Measurements from ENCODE around the gene CAPN1.

The CAPN1 gene

GRCh38 chr11:65194564-65194963 lies 12.8 kb downstream of the CAPN1 start:
- DNase-seq (ENCODE audit: low read depth in 2 of 2): no peak

GRCh38 chr11:65204143-65204542 lies 22.4 kb downstream of the CAPN1 start:
- DNase-seq (ENCODE audit: low read depth in 2 of 2): no peak

- DNase-seq (ENCODE audit: low read depth in 2 of 2): peak; percentile 31 to 35
Measured at GRCh38 chr11:65204646-65205601, 23.2 kb downstream of the CAPN1 start.

GRCh38 chr11:65205602-65205967 lies 23.9 kb downstream of the CAPN1 start:
- no peak for DNase-seq (ENCODE audit: low read depth in 2 of 2)

- DNase-seq (ENCODE audit: low read depth in 2 of 2): no peak
Measured at GRCh38 chr11:65206441-65206841, 24.7 kb downstream of the CAPN1 start.

- no peak for DNase-seq (ENCODE audit: low read depth in 2 of 2)
Measured at GRCh38 chr11:65206901-65207300, 25.2 kb downstream of the CAPN1 start.

- DNase-seq (ENCODE audit: low read depth in 2 of 2): no peak
Measured at GRCh38 chr11:65207918-65208784, 26.4 kb downstream of the CAPN1 start.

GRCh38 chr11:65208785-65209710 lies 27.3 kb downstream of the CAPN1 start:
- DNase-seq (ENCODE audit: low read depth in 2 of 2): no peak

GRCh38 chr11:65209711-65210360 lies 28.1 kb downstream of the CAPN1 start:
- no peak for DNase-seq (ENCODE audit: low read depth in 2 of 2)

- no peak for DNase-seq (ENCODE audit: low read depth in 2 of 2)
Measured at GRCh38 chr11:65210361-65210731, 28.6 kb downstream of the CAPN1 start.

GRCh38 chr11:65210748-65211147 lies 29.0 kb downstream of the CAPN1 start:
- DNase-seq (ENCODE audit: low read depth in 2 of 2): no peak

GRCh38 chr11:65211293-65212105 lies 29.8 kb downstream of the CAPN1 start:
- DNase-seq (ENCODE audit: low read depth in 2 of 2): no peak

- no peak for DNase-seq (ENCODE audit: low read depth in 2 of 2)
Measured at GRCh38 chr11:65212226-65212801, 30.6 kb downstream of the CAPN1 start.

GRCh38 chr11:65213322-65214211 lies 31.8 kb downstream of the CAPN1 start:
- DNase-seq (ENCODE audit: low read depth in 2 of 2): peak in 1 of 2 donors; percentile 19

- DNase-seq (ENCODE audit: low read depth in 2 of 2): no peak
Measured at GRCh38 chr11:65214212-65214845, 32.6 kb downstream of the CAPN1 start.

- no peak for DNase-seq (ENCODE audit: low read depth in 2 of 2)
Measured at GRCh38 chr11:65215441-65216076, 33.8 kb downstream of the CAPN1 start.

GRCh38 chr11:65216830-65217229 lies 35.1 kb downstream of the CAPN1 start:
- DNase-seq (ENCODE audit: low read depth in 2 of 2): no peak

Measured in stimulated activated CD8-positive, alpha-beta memory T cell treated with anti-CD3 and anti-CD28 coated beads, Interleukin-2, amount 100 ng/mL, for 48 hours (primary cell).